Lower leg skin (tissue), 4 donors: ENCODE data around the gene C1QC. TPM values are rescaled to one million over a fixed set of nuclear protein-coding genes. Genes with fewer than 3 reads are reported as not detected.

Source experiments
- DNase-seq, 2 donors: peaks; one replicate each; pipeline ENCODE4 v3.0.0-alpha.2; 2019; ENCODE audit warnings: low spot score in 2 of 2
- H3K4me3 ChIP-seq: fragments of 200-600 bp; sonication (generic); 2 replicates; pipeline ENCODE4 v1.5.1; 2017; ENCODE audit warnings: mild to moderate bottlenecking, low read depth; ENCODE audit not compliant: poor library complexity, severe bottlenecking
- CTCF ChIP-seq, 3 donors: fragments of 450-650 bp; IDR thresholded peaks; one replicate each; pipeline ENCODE4 v1.5.1; 2016; ENCODE audit warnings: antibody characterized with exemption in 3 of 3, mild to moderate bottlenecking in 3 of 3, moderate library complexity in 2 of 3
- POLR2A ChIP-seq, 2 donors: fragments of 450-650 bp; IDR thresholded peaks; one replicate each; pipeline ENCODE4 v1.6.1; 2016 to 2017; ENCODE audit warnings: antibody characterized with exemption in 2 of 2, mild to moderate bottlenecking in 1 of 2, moderate library complexity in 1 of 2
- WGBS, 2 donors: methylation state at CpG; one replicate each; pipeline ENCODE4 v1.1.5; 2018; 5-methylcytosine and 5-hydroxymethylcytosine counted together
- intact Hi-C: fragments of 100-400 bp; cut with DNase I; formaldehyde crosslinking; loops from one replicate; pipeline ENCODE4 v1.15.0; 2023; ENCODE audit warnings: low total_unique reads
- total RNA-seq, 4 donors: library from RNA; depleted of rRNA; stranded (reverse); fragments of >200 nt; gene quantifications; one replicate each; pipeline ENCODE4 v1.1.0, GENCODE V29; 2016

Gene C1QC
- total RNA-seq, 4 donors from 2014 or later: 12.9 to 63.0 (median 32.7) TPM

GRCh38 chr1:22607154-22607553 is 36.3 kb upstream of the C1QC start:
- DNase-seq: no peak
- no peak overlapping the region for H3K4me3 ChIP-seq
- intact Hi-C loops: no loop called here
- TF ChIP-seq CTCF (IDR thresholded peaks at IDR 0.05): no peak
- no peak for TF ChIP-seq POLR2A (IDR thresholded peaks at IDR 0.05)
- WGBS, 2 donors: 15% methylated on average over 10 of the region's 10 CpGs

GRCh38 chr1:22608361-22608760 is 35.1 kb upstream of the C1QC start:
- 64 to 65% methylated on average over 3 of the region's 3 CpGs for WGBS, 2 donors
- intact Hi-C loops: no loop called here
- DNase-seq: no peak
- TF ChIP-seq CTCF (IDR thresholded peaks at IDR 0.05) (no peak), POLR2A (IDR thresholded peaks at IDR 0.05) (no peak)
- H3K4me3 ChIP-seq: no peak overlapping the region

- TF ChIP-seq CTCF (IDR thresholded peaks at IDR 0.05) (no peak), POLR2A (IDR thresholded peaks at IDR 0.05) (no peak)
- WGBS, 2 donors: 19% methylated on average over 6 of the region's 6 CpGs
- intact Hi-C loops: no loop called here
- DNase-seq: no peak
- H3K4me3 ChIP-seq: no peak overlapping the region
Observed at GRCh38 chr1:22609291-22609690, 34.1 kb upstream of the C1QC start.

GRCh38 chr1:22611530-22611947 is 31.9 kb upstream of the C1QC start:
- no peak overlapping the region for H3K4me3 ChIP-seq
- no peak for TF ChIP-seq POLR2A (IDR thresholded peaks at IDR 0.05)
- TF ChIP-seq CTCF (IDR thresholded peaks at IDR 0.05): no peak
- 21% methylated on average over 7 of the region's 7 CpGs for WGBS, 2 donors
- intact Hi-C loops: no loop called here
- no peak for DNase-seq

- H3K4me3 ChIP-seq: no peak overlapping the region
Observed at GRCh38 chr1:22612671-22613571, 30.5 kb upstream of the C1QC start.

More at GRCh38 chr1:22612671-22613571, 30.5 kb upstream of the C1QC start:
- DNase-seq: no peak
- intact Hi-C loops: no loop called here
- WGBS, 2 donors: 44 to 45% methylated on average over 12 of the region's 12 CpGs
- TF ChIP-seq POLR2A (IDR thresholded peaks at IDR 0.05) (no peak), CTCF (IDR thresholded peaks at IDR 0.05) (no peak)
